Astrocyte (in vitro differentiated cells and primary cell): Measurements from ENCODE around the gene RANBP17.

Experiments used
- EZH2 ChIP-seq: IDR thresholded peaks from 2 replicates; pipeline ENCODE4 v1.6.1; 2012; ENCODE audit warnings: mild to moderate bottlenecking, low read length, inconsistent platforms; ENCODE audit not compliant: insufficient read depth
- TF ChIP-seq, protein P1 (sequence below): IDR thresholded peaks from 2 replicates; pipeline ENCODE4 v1.5.1; 2011; ENCODE audit warnings: low read depth, mild to moderate bottlenecking, inconsistent platforms, low read length, moderate library complexity; ENCODE audit not compliant: insufficient read depth

DNA sequence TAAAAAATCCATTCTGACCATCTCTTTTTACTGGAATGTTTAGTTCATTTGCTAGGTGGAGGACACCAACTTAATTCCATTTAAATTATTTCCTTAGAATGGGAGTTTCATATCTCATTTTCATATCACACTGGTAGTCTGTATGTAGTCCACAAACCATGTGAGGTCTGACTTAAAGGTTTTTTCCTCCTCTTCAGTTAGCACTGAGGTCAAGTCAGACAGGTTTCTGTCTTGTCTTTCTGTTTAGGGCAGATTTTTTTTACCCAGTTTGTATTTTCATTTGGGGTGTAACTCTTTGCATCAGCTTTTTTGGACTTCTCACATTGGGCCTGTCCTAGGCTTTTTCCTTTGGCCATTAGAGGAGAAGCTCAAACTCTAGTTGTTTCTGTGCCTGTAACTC lies 75.3 kb downstream of the RANBP17 start:
- TF ChIP-seq, protein P1, sequence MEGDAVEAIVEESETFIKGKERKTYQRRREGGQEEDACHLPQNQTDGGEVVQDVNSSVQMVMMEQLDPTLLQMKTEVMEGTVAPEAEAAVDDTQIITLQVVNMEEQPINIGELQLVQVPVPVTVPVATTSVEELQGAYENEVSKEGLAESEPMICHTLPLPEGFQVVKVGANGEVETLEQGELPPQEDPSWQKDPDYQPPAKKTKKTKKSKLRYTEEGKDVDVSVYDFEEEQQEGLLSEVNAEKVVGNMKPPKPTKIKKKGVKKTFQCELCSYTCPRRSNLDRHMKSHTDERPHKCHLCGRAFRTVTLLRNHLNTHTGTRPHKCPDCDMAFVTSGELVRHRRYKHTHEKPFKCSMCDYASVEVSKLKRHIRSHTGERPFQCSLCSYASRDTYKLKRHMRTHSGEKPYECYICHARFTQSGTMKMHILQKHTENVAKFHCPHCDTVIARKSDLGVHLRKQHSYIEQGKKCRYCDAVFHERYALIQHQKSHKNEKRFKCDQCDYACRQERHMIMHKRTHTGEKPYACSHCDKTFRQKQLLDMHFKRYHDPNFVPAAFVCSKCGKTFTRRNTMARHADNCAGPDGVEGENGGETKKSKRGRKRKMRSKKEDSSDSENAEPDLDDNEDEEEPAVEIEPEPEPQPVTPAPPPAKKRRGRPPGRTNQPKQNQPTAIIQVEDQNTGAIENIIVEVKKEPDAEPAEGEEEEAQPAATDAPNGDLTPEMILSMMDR: no peak
- no peak for TF ChIP-seq EZH2
